CD4-positive, alpha-beta memory T cell (primary cell): ENCODE results near the gene FDXR. TPM values are rescaled to one million over a fixed set of nuclear protein-coding genes. Genes with fewer than 3 reads are reported as not detected.
A peak's percentile ranks its signal among the peaks of the same experiment; 100 is the strongest.
"Not testable (repeated sequence)": the region's sequence is repeated elsewhere in the genome, so short reads cannot be mapped to it uniquely, and the experiment has no call there.

ENCODE experiments used
- CTCF ChIA-PET: fragments of 350-600 bp; sonication (Branson Sonifier 250); formaldehyde crosslinking; loops from one replicate; lab custom pipeline; 2021; ENCODE audit warnings: inconsistent platforms; ENCODE audit not compliant: partially characterized antibody; lab: Charles Lee
- POLR2A ChIA-PET: fragments of 350-600 bp; sonication (Branson Sonifier 250); formaldehyde crosslinking; loops from one replicate; lab custom pipeline; 2021; ENCODE audit not compliant: partially characterized antibody; lab: Charles Lee
- DNase-seq, 5 donors: peaks; one replicate each; pipeline versions ENCODE4 v3.0.0 to v3.0.0-alpha.2; 2020 to 2022; ENCODE audit warnings: mixed read lengths in 1 of 5
- H3K27ac ChIP-seq: one replicate; pipeline ENCODE4 v1.7.0; 2013; ENCODE audit warnings: low read depth, low read length
- H3K27me3 ChIP-seq: 2 replicates; pipeline ENCODE4 v1.7.0; 2013; ENCODE audit warnings: mild to moderate bottlenecking, low read length, moderate library complexity; ENCODE audit not compliant: insufficient read depth
- H3K36me3 ChIP-seq: 2 replicates; pipeline ENCODE4 v1.7.0; 2013; ENCODE audit warnings: mild to moderate bottlenecking, low read length, moderate library complexity; ENCODE audit not compliant: insufficient read depth
- H3K4me1 ChIP-seq: 2 replicates; pipeline ENCODE4 v1.7.0; 2013; ENCODE audit warnings: mild to moderate bottlenecking, low read length, moderate library complexity; ENCODE audit not compliant: insufficient read depth
- H3K4me3 ChIP-seq, 2 donors: one replicate each; pipeline ENCODE4 v1.7.0; 2013; ENCODE audit warnings: low read length in 2 of 2, mild to moderate bottlenecking in 1 of 2
- H3K9me3 ChIP-seq, 2 donors: one replicate each; pipeline ENCODE4 v1.7.0; 2013; ENCODE audit warnings: low read length in 2 of 2, control low read depth in 1 of 2; ENCODE audit not compliant: control insufficient read depth in 1 of 2
- H3K27ac Mint-ChIP-seq, 7 donors: one replicate each; pipeline ENCODE4 v1.8.0; 2020 to 2021; ENCODE audit warnings: mixed read lengths in 7 of 7, mild to moderate bottlenecking in 6 of 7, inconsistent platforms in 3 of 7, moderate library complexity in 3 of 7
- H3K27me3 Mint-ChIP-seq, 2 donors: one replicate each; pipeline ENCODE4 v1.8.0; 2020 to 2021; ENCODE audit warnings: mixed read lengths in 2 of 2
- H3K36me3 Mint-ChIP-seq, 2 donors: one replicate each; pipeline ENCODE4 v1.8.0; 2020 to 2021; ENCODE audit warnings: mixed read lengths in 2 of 2, inconsistent platforms in 1 of 2, mild to moderate bottlenecking in 1 of 2
- H3K4me1 Mint-ChIP-seq, 4 donors: one replicate each; pipeline ENCODE4 v1.8.0; 2020 to 2021; ENCODE audit warnings: mixed read lengths in 4 of 4, mild to moderate bottlenecking in 1 of 4
- H3K4me3 Mint-ChIP-seq, 8 donors: one replicate each; pipeline ENCODE4 v1.8.0; 2020 to 2021; ENCODE audit warnings: mixed read lengths in 8 of 8, mild to moderate bottlenecking in 7 of 8, moderate library complexity in 6 of 8, inconsistent platforms in 3 of 8
- H3K9me3 Mint-ChIP-seq, 8 donors: one replicate each; pipeline ENCODE4 v1.8.0; 2020 to 2021; ENCODE audit warnings: mixed read lengths in 8 of 8, mild to moderate bottlenecking in 5 of 8, inconsistent platforms in 3 of 8, moderate library complexity in 1 of 8
- intact Hi-C: fragments of 100-400 bp; cut with micrococcal nuclease; formaldehyde crosslinking; loops from one replicate; pipeline ENCODE4 v1.15.1; 2023
- polyA plus RNA-seq, 2 donors: library from polyadenylated mRNA; unstranded; fragments of 300-500 nt; fragmentation: Illumina TruSeq; gene quantifications; one replicate each; pipeline ENCODE4 v1.2.3, GENCODE V29; 2021
- total RNA-seq, 2 experiments: library from RNA; stranded (reverse); gene quantifications; one replicate each; pipeline ENCODE4 v1.2.3, GENCODE V29; 2021

The FDXR gene
- total and polyA plus RNA-seq, 4 experiments from 2014 or later: 2.7 to 21.8 (median 10.6) TPM

- Histone ChIP-seq H3K9me3 (no peaks in the 10 kb centered on the region), H3K36me3 (no peaks in the 10 kb centered on the region), H3K4me1 (peaks cover 15% of the 10 kb centered on the region), H3K4me3 (no peak overlapping the region), H3K27ac (no peak overlapping the region), H3K27me3 (peaks cover 22% of the 10 kb centered on the region)
- H3K27ac Mint-ChIP-seq: no peak overlapping the region
- peaks cover 17 to 30% of the 10 kb centered on the region in 2 donors for H3K27me3 Mint-ChIP-seq
- CTCF ChIA-PET: interaction anchor here (0.6 to 1.7 kb wide), 3 partner anchors 39 to 170 kb away, joined by 3 to 6 read pairs (median 4); no protein-coding TSS in a partner anchor
- H3K36me3 Mint-ChIP-seq: no peaks in the 10 kb centered on the region
- peaks cover 1 to 16% (median 5%) of the 10 kb centered on the region in 4 donors for H3K4me1 Mint-ChIP-seq
- DNase-seq: no peak
- POLR2A ChIA-PET: no interaction called here
- intact Hi-C loops: no loop called here
- H3K9me3 Mint-ChIP-seq: peaks cover 0 to 2% (median 0%) of the 10 kb centered on the region in 8 donors
- no peak overlapping the region for H3K4me3 Mint-ChIP-seq
These were observed 46.9 kb upstream of the FDXR start for GRCh38 chr17:74919440-74920305.

GRCh38 chr17:74918906-74919305 is 46.1 kb upstream of the FDXR start:
- peaks cover 8% of the 10 kb centered on the region for H3K4me1 ChIP-seq
- ChIA-PET POLR2A (no interaction called here), CTCF (interaction anchor here (1.5 to 1.7 kb wide), 2 partner anchors 39 to 42 kb away, joined by 4 to 6 read pairs; no protein-coding TSS in a partner anchor)
- no peaks in the 10 kb centered on the region for H3K36me3 Mint-ChIP-seq
- H3K36me3 ChIP-seq: no peaks in the 10 kb centered on the region
- intact Hi-C loops: no loop called here
- no peak overlapping the region for H3K4me3 ChIP-seq
- H3K27ac Mint-ChIP-seq: peak overlapping the region in 1 of 7 donors; percentile 52
- no peak overlapping the region for H3K4me3 Mint-ChIP-seq
- H3K27ac ChIP-seq: no peak overlapping the region
- no peaks in the 10 kb centered on the region for H3K9me3 ChIP-seq
- H3K4me1 Mint-ChIP-seq: peaks cover 0 to 8% (median 3%) of the 10 kb centered on the region in 4 donors
- peaks cover 15% of the 10 kb centered on the region for H3K27me3 ChIP-seq
- peaks cover 13 to 29% of the 10 kb centered on the region in 2 donors for H3K27me3 Mint-ChIP-seq
- peaks cover 0 to 2% (median 0%) of the 10 kb centered on the region in 8 donors for H3K9me3 Mint-ChIP-seq
- no peak for DNase-seq

GRCh38 chr17:74917430-74917829 is 44.6 kb upstream of the FDXR start:
- Mint-ChIP-seq H3K27ac (no peak overlapping the region), H3K4me1 (peaks cover 0 to 2% (median under 1%) of the 10 kb centered on the region in 4 donors), H3K36me3 (no peaks in the 10 kb centered on the region), H3K27me3 (peaks cover 8 to 24% of the 10 kb centered on the region in 2 donors), H3K9me3 (peaks cover 0 to 2% (median 0%) of the 10 kb centered on the region in 8 donors), H3K4me3 (no peak overlapping the region)
- Histone ChIP-seq H3K4me1 (no peaks in the 10 kb centered on the region), H3K27ac (no peak overlapping the region), H3K27me3 (peaks cover 8% of the 10 kb centered on the region), H3K36me3 (no peaks in the 10 kb centered on the region), H3K4me3 (no peak overlapping the region), H3K9me3 (no peaks in the 10 kb centered on the region)
- DNase-seq: no peak
- POLR2A ChIA-PET: no interaction called here
- CTCF ChIA-PET: no interaction called here
- intact Hi-C loops: no loop called here

- H3K27ac ChIP-seq: no peak overlapping the region
- peaks cover 0 to 2% (median 0%) of the 10 kb centered on the region in 4 donors for H3K4me1 Mint-ChIP-seq
- intact Hi-C loops: no loop called here
- H3K4me3 Mint-ChIP-seq: no peak overlapping the region
- no peak overlapping the region for H3K27ac Mint-ChIP-seq
- H3K27me3 ChIP-seq: peaks cover 7% of the 10 kb centered on the region
- DNase-seq: no peak
- no peaks in the 10 kb centered on the region for H3K9me3 ChIP-seq
- H3K36me3 Mint-ChIP-seq: no peaks in the 10 kb centered on the region
- peaks cover 7 to 21% of the 10 kb centered on the region in 2 donors for H3K27me3 Mint-ChIP-seq
- ChIA-PET POLR2A (no interaction called here), CTCF (no interaction called here)
- H3K9me3 Mint-ChIP-seq: peaks cover 0 to 2% (median 0%) of the 10 kb centered on the region in 8 donors
- no peak overlapping the region for H3K4me3 ChIP-seq
- no peaks in the 10 kb centered on the region for H3K4me1 ChIP-seq
- H3K36me3 ChIP-seq: no peaks in the 10 kb centered on the region
These were observed 44.0 kb upstream of the FDXR start for GRCh38 chr17:74916851-74917199.

GRCh38 chr17:74916136-74916850 is 43.5 kb upstream of the FDXR start:
- POLR2A ChIA-PET: no interaction called here

GRCh38 chr17:74911423-74911822 is 38.6 kb upstream of the FDXR start:
- CTCF ChIA-PET, H3K27me3 ChIP-seq, H3K27ac Mint-ChIP-seq, H3K4me3 ChIP-seq, H3K27ac ChIP-seq, H3K4me1 Mint-ChIP-seq, H3K4me1 ChIP-seq, H3K9me3 ChIP-seq, DNase-seq, H3K36me3 Mint-ChIP-seq, H3K4me3 Mint-ChIP-seq, H3K9me3 Mint-ChIP-seq, H3K27me3 Mint-ChIP-seq, H3K36me3 ChIP-seq, intact Hi-C loops, POLR2A ChIA-PET: not testable (repeated sequence)

More at GRCh38 chr17:74916136-74916850, 43.5 kb upstream of the FDXR start:
- H3K9me3 ChIP-seq: no peaks in the 10 kb centered on the region
- Mint-ChIP-seq H3K4me1 (peaks cover 0 to 2% (median 0%) of the 10 kb centered on the region in 4 donors), H3K27ac (no peak overlapping the region), H3K9me3 (peaks cover 0 to 2% (median 0%) of the 10 kb centered on the region in 8 donors), H3K27me3 (peaks cover 5 to 17% of the 10 kb centered on the region in 2 donors), H3K4me3 (no peak overlapping the region), H3K36me3 (no peaks in the 10 kb centered on the region)
- H3K36me3 ChIP-seq: no peaks in the 10 kb centered on the region
- intact Hi-C loops: no loop called here
- no peak overlapping the region for H3K4me3 ChIP-seq
- DNase-seq: no peak
- peaks cover 1% of the 10 kb centered on the region for H3K27me3 ChIP-seq
- no peak overlapping the region for H3K27ac ChIP-seq
- no peaks in the 10 kb centered on the region for H3K4me1 ChIP-seq
- CTCF ChIA-PET: interaction anchor here (0.6 kb wide), 1 partner anchor 246 kb away, joined by 3 read pairs; no protein-coding TSS in a partner anchor

- H3K27ac Mint-ChIP-seq, POLR2A ChIA-PET, H3K36me3 Mint-ChIP-seq, H3K9me3 Mint-ChIP-seq, H3K4me1 ChIP-seq, H3K4me3 ChIP-seq, H3K4me1 Mint-ChIP-seq, H3K27ac ChIP-seq, H3K36me3 ChIP-seq, intact Hi-C loops, H3K27me3 Mint-ChIP-seq, H3K9me3 ChIP-seq, CTCF ChIA-PET, H3K4me3 Mint-ChIP-seq, DNase-seq, H3K27me3 ChIP-seq: not testable (repeated sequence)
These were observed 36.3 kb upstream of the FDXR start for GRCh38 chr17:74909097-74909496.
